IMR-90 (cell line): Measurements from ENCODE around the gene RNF111. TPM values are rescaled to one million over a fixed set of nuclear protein-coding genes. Genes with fewer than 3 reads are reported as not detected.

Source experiments
- ATAC-seq: fragments of 200-7000 bp; cut with Tn5 transposase; 2 replicates; pipeline ENCODE4 v1.9.1; 2020; ENCODE audit warnings: low read depth, mild to moderate bottlenecking, moderate library complexity
- BruUV-seq: library from RNA; stranded (reverse); fragments of 400-500 nt; replicated peaks from 2 replicates; lab custom pipeline; 2021; lab: Mats Ljungman, UMichigan
- CTCF ChIA-PET: fragments of 300-600 bp; formaldehyde crosslinking; extraction: SDS; loops from one replicate; lab custom pipeline; 2021; ENCODE audit warnings: antibody characterized with exemption; lab: Yijun Ruan, JAX
- POLR2A ChIA-PET: fragments of 300-600 bp; sonication (Branson Sonifier 250); formaldehyde crosslinking; loops from one replicate; lab custom pipeline; 2022; ENCODE audit warnings: antibody characterized with exemption; ENCODE audit not compliant: unreplicated experiment; lab: Charles Lee
- DNase-seq: peaks from one replicate; pipeline ENCODE4 v3.0.0; 2013
- H2AFZ ChIP-seq: replicated peaks from 2 replicates; pipeline ENCODE3; 2013; ENCODE audit warnings: low read length, mild to moderate bottlenecking; ENCODE audit not compliant: poor library complexity
- H2AK5ac ChIP-seq: 2 replicates; pipeline ENCODE4 v1.6.1; 2013; ENCODE audit warnings: low read depth, low read length, inconsistent platforms
- H2AK9ac ChIP-seq: replicated peaks from 2 replicates; pipeline ENCODE3; 2013; ENCODE audit warnings: mild to moderate bottlenecking, low read depth, low read length, moderate library complexity; ENCODE audit not compliant: poor library complexity
- H2BK120ac ChIP-seq: 2 replicates; pipeline ENCODE4 v1.6.1; 2013; ENCODE audit warnings: low read depth, low read length, inconsistent platforms
- H2BK15ac ChIP-seq: 3 replicates; pipeline ENCODE4 v1.6.1; 2013; ENCODE audit warnings: low read depth, low read length, inconsistent platforms
- H2BK20ac ChIP-seq: 2 replicates; pipeline ENCODE4 v1.6.1; 2013; ENCODE audit warnings: low read depth, mild to moderate bottlenecking, inconsistent platforms, low read length, moderate library complexity
- H2BK5ac ChIP-seq: 2 replicates; pipeline ENCODE4 v1.6.1; 2013; ENCODE audit warnings: mild to moderate bottlenecking, low read depth, low read length, inconsistent platforms; ENCODE audit not compliant: poor library complexity, severe bottlenecking
- H3K14ac ChIP-seq: replicated peaks from 2 replicates; pipeline ENCODE4 v1.6.1; 2013; ENCODE audit warnings: low read depth, low read length, inconsistent platforms
- H3K18ac ChIP-seq: 2 replicates; pipeline ENCODE4 v1.6.1; 2013; ENCODE audit warnings: low read depth, low read length, control low read depth
- H3K23ac ChIP-seq: 2 replicates; pipeline ENCODE4 v1.6.1; 2013; ENCODE audit warnings: low read depth, low read length, inconsistent platforms
- H3K27ac ChIP-seq: 2 replicates; pipeline ENCODE4 v1.5.1; 2013; ENCODE audit warnings: mild to moderate bottlenecking, control low read depth, low read length; ENCODE audit not compliant: insufficient read depth
- H3K27me3 ChIP-seq: 2 replicates; pipeline ENCODE4 v1.6.1; 2013; ENCODE audit warnings: low read length; ENCODE audit not compliant: control insufficient read depth, insufficient read depth
- H3K36me3 ChIP-seq: 2 replicates; pipeline ENCODE4 v1.6.1; 2013; ENCODE audit warnings: low read length, mixed read lengths; ENCODE audit not compliant: control insufficient read depth, insufficient read depth
- H3K4ac ChIP-seq: 2 replicates; pipeline ENCODE4 v1.6.1; 2013; ENCODE audit warnings: low read depth, low read length, inconsistent platforms
- H3K4me1 ChIP-seq: 2 replicates; pipeline ENCODE4 v1.6.1; 2013; ENCODE audit warnings: low read length, mixed read lengths; ENCODE audit not compliant: control insufficient read depth, insufficient read depth
- H3K4me2 ChIP-seq: 2 replicates; pipeline ENCODE4 v1.6.1; 2013; ENCODE audit warnings: low read depth, mild to moderate bottlenecking, control low read depth, low read length, moderate library complexity
- H3K4me3 ChIP-seq: 2 replicates; pipeline ENCODE4 v1.5.1; 2013; ENCODE audit warnings: low read depth, mild to moderate bottlenecking, control low read depth, low read length, moderate library complexity; ENCODE audit not compliant: insufficient read depth
- H3K56ac ChIP-seq: 2 replicates; pipeline ENCODE4 v1.6.1; 2013; ENCODE audit warnings: low read length, inconsistent platforms; ENCODE audit not compliant: insufficient read depth; ENCODE audit errors: extremely low read depth
- H3K79me1 ChIP-seq, 2 experiments: 2 replicates each; pipeline ENCODE4 v1.6.1; 2013; ENCODE audit warnings: low read length in 2 of 2, inconsistent platforms in 1 of 2, low read depth in 1 of 2
- H3K9ac ChIP-seq: 2 replicates; pipeline ENCODE4 v1.6.1; 2013; ENCODE audit warnings: low read depth, low read length, control low read depth
- H3K9me1 ChIP-seq: 2 replicates; pipeline ENCODE4 v1.6.1; 2013; ENCODE audit warnings: low read length, inconsistent platforms; ENCODE audit not compliant: insufficient read depth
- H3K9me3 ChIP-seq: 2 replicates; pipeline ENCODE4 v1.6.1; 2013; ENCODE audit warnings: low read length; ENCODE audit not compliant: control insufficient read depth, insufficient read depth
- H4K20me1 ChIP-seq: 2 replicates; pipeline ENCODE4 v1.6.1; 2013; ENCODE audit warnings: low read length, inconsistent platforms; ENCODE audit not compliant: insufficient read depth
- H4K5ac ChIP-seq: 2 replicates; pipeline ENCODE4 v1.6.1; 2013; ENCODE audit warnings: mild to moderate bottlenecking, low read depth, low read length, control low read depth
- H4K8ac ChIP-seq, 2 experiments: 2 replicates each; pipeline ENCODE4 v1.6.1; 2013; ENCODE audit warnings: low read depth in 2 of 2, low read length in 2 of 2, control low read depth in 1 of 2, inconsistent platforms in 1 of 2
- H4K91ac ChIP-seq: 2 replicates; pipeline ENCODE4 v1.6.1; 2013; ENCODE audit warnings: low read depth, low read length, inconsistent platforms; ENCODE audit not compliant: insufficient read depth
- BHLHE40 ChIP-seq: fragments of 150-350 bp; IDR thresholded peaks from 2 replicates; pipeline ENCODE4 v1.6.1; 2016; ENCODE audit warnings: mild to moderate bottlenecking, low read depth, low read length
- CEBPB ChIP-seq: IDR thresholded peaks from 2 replicates; pipeline ENCODE4 v1.6.1; 2012; ENCODE audit warnings: low read depth, low read length, improper control_type of control experiment
- CHD1 ChIP-seq: IDR thresholded peaks from 2 replicates; pipeline ENCODE4 v1.6.1; 2012; ENCODE audit warnings: low read depth, low read length, improper control_type of control experiment
- ELK1 ChIP-seq: fragments of 150-350 bp; IDR thresholded peaks from 2 replicates; pipeline ENCODE4 v1.6.1; 2016; ENCODE audit warnings: low read depth, mild to moderate bottlenecking, low read length, moderate library complexity, borderline replicate concordance
- FOS ChIP-seq: fragments of 150-350 bp; IDR thresholded peaks from 2 replicates; pipeline ENCODE4 v1.6.1; 2016; ENCODE audit warnings: low read depth, low read length
- MAFK ChIP-seq: IDR thresholded peaks from 2 replicates; pipeline ENCODE4 v1.6.1; 2012; ENCODE audit warnings: low read depth, low read length, improper control_type of control experiment
- MAZ ChIP-seq: IDR thresholded peaks from 2 replicates; pipeline ENCODE4 v1.6.1; 2012; ENCODE audit warnings: low read depth, mild to moderate bottlenecking, low read length, improper control_type of control experiment, moderate library complexity, borderline replicate concordance
- MXI1 ChIP-seq: IDR thresholded peaks from 2 replicates; pipeline ENCODE4 v1.6.1; 2012; ENCODE audit warnings: low read depth, mild to moderate bottlenecking, low read length, moderate library complexity, borderline replicate concordance
- NFE2L2 ChIP-seq: fragments of 150-350 bp; IDR thresholded peaks from 2 replicates; pipeline ENCODE4 v1.6.1; 2016; ENCODE audit warnings: low read depth, mild to moderate bottlenecking, low read length
- POLR2A ChIP-seq: IDR thresholded peaks from 2 replicates; pipeline ENCODE4 v1.6.1; 2012; ENCODE audit warnings: mild to moderate bottlenecking, low read depth, low read length
- RCOR1 ChIP-seq: IDR thresholded peaks from 2 replicates; pipeline ENCODE4 v1.6.1; 2012; ENCODE audit warnings: mild to moderate bottlenecking, low read length, improper control_type of control experiment; ENCODE audit not compliant: insufficient replicate concordance
- RFX5 ChIP-seq: IDR thresholded peaks from 2 replicates; pipeline ENCODE4 v1.8.0; 2012; ENCODE audit warnings: low read depth, mild to moderate bottlenecking, low read length, moderate library complexity
- SMC3 ChIP-seq: fragments of 150-350 bp; IDR thresholded peaks from 2 replicates; pipeline ENCODE4 v1.6.1; 2016; ENCODE audit warnings: low read depth, mild to moderate bottlenecking, antibody characterized with exemption, low read length, moderate library complexity
- USF2 ChIP-seq: fragments of 150-350 bp; IDR thresholded peaks from 2 replicates; pipeline ENCODE4 v1.6.1; 2017; ENCODE audit warnings: mild to moderate bottlenecking, antibody characterized with exemption, low read length, low read depth
- WGBS, 2 experiments: methylation state at CpG; one replicate each; pipeline versions ENCODE4 v1.1.5 to v1.1.7; 2013; ENCODE audit warnings: missing lambda C conversion rate in 2 of 2; ENCODE audit not compliant: insufficient read length in 1 of 2; ENCODE audit errors: extremely low coverage in 2 of 2; 5-methylcytosine and 5-hydroxymethylcytosine counted together
- dilution Hi-C: fragments of 300-500 bp; cut with HindIII; formaldehyde crosslinking; loops from one replicate; pipeline ENCODE4 v1.14.3; 2018; ENCODE audit warnings: low sequenced_read_pairs; ENCODE audit not compliant: unreplicated experiment
- in situ Hi-C: fragments of 300-500 bp; cut with MboI; formaldehyde crosslinking; loops from 3 replicates; pipeline ENCODE4 v1.14.3; 2019; ENCODE audit warnings: low sequenced_read_pairs, inconsistent platforms, mixed read lengths
- intact Hi-C: fragments of 100-400 bp; cut with micrococcal nuclease; formaldehyde crosslinking; loops from 2 replicates; pipeline ENCODE4 v1.10.0; 2022
- polyA plus RNA-seq, 3 experiments: library from polyadenylated mRNA; depleted of rRNA; stranded (reverse); fragments of >200 nt; gene quantifications; 2 replicates each; pipeline ENCODE4 v1.2.3, GENCODE V29; 2012; ENCODE audit warnings: low replicate concordance in 1 of 3
- total RNA-seq: library from RNA; depleted of rRNA; stranded (reverse); fragments of >200 nt; gene quantifications from 2 replicates; pipeline ENCODE4 v1.2.3, GENCODE V29; 2012

The RNF111 gene
- total and polyA plus RNA-seq, 2 of the 4 experiments (the other 2 are of a cell fraction) = 13.5 to 20.1 TPM

GRCh38 chr15:59026207-59026606, 38.7 kb downstream of the RNF111 start:
- no peak overlapping the region for H3K4ac ChIP-seq
- intact Hi-C loops = no loop called here
- no peak overlapping the region for H4K8ac ChIP-seq
- H3K27me3 ChIP-seq = no peaks in the 10 kb centered on the region
- no peaks in the 10 kb centered on the region for H3K4me1 ChIP-seq
- no peak overlapping the region for H3K18ac ChIP-seq
- peaks cover 2% of the 10 kb centered on the region; the same call in 1 of the 2 replicates for H3K9me1 ChIP-seq
- H3K9me3 ChIP-seq = no peaks in the 10 kb centered on the region
- no peak overlapping the region for H2AK9ac ChIP-seq
- H3K36me3 ChIP-seq = peaks cover 11% of the 10 kb centered on the region
- no peak overlapping the region for H2BK5ac ChIP-seq
- H2BK120ac ChIP-seq = no peak overlapping the region
- H2BK20ac ChIP-seq = no peak overlapping the region
- in situ Hi-C loops = no loop called here
- no peak overlapping the region for H2AFZ ChIP-seq
- CTCF ChIA-PET = no interaction called here
- H4K91ac ChIP-seq = no peak overlapping the region
- BruUV-seq = no TSS peak
- DNase-seq (no peak), ATAC-seq (no peak)
- peaks cover 13% of the 10 kb centered on the region for H4K20me1 ChIP-seq
- dilution Hi-C loops = no loop called here
- whole genome bisulfite sequencing, 2 experiments = no CpG with 5 or more reads among the region's 3 CpGs
- H4K5ac ChIP-seq = no peak overlapping the region
- H2AK5ac ChIP-seq = no peak overlapping the region
- no peak overlapping the region for H3K27ac ChIP-seq
- no peak for TF ChIP-seq POLR2A
- TF ChIP-seq NFE2L2 = no peak
- TF ChIP-seq CHD1 = no peak
- no peak for TF ChIP-seq SMC3
- TF ChIP-seq BHLHE40 = no peak
- TF ChIP-seq CEBPB = no peak
- no peak for TF ChIP-seq MAZ
- TF ChIP-seq RFX5 = no peak
- no peak for TF ChIP-seq RCOR1
- TF ChIP-seq USF2 = no peak
- TF ChIP-seq MAFK = no peak
- TF ChIP-seq MXI1 = no peak
- no peak for TF ChIP-seq FOS
- TF ChIP-seq ELK1 = no peak
- H3K23ac ChIP-seq = no peak overlapping the region
- H3K79me1 ChIP-seq = peaks cover 28 to 31% of the 10 kb centered on the region in 2 experiments
- no peak overlapping the region for H3K9ac ChIP-seq
- no peak overlapping the region for H2BK15ac ChIP-seq
- no peak overlapping the region for H3K14ac ChIP-seq
- no peak overlapping the region for H3K4me2 ChIP-seq
- POLR2A ChIA-PET = interaction anchor here (0.6 kb wide), 1 partner anchor 71 kb away, joined by 4 read pairs; no protein-coding TSS in a partner anchor
- H3K56ac ChIP-seq = no peak overlapping the region
- H3K4me3 ChIP-seq = no peak overlapping the region
